ENCODE data around the gene APMAP.

DNA sequence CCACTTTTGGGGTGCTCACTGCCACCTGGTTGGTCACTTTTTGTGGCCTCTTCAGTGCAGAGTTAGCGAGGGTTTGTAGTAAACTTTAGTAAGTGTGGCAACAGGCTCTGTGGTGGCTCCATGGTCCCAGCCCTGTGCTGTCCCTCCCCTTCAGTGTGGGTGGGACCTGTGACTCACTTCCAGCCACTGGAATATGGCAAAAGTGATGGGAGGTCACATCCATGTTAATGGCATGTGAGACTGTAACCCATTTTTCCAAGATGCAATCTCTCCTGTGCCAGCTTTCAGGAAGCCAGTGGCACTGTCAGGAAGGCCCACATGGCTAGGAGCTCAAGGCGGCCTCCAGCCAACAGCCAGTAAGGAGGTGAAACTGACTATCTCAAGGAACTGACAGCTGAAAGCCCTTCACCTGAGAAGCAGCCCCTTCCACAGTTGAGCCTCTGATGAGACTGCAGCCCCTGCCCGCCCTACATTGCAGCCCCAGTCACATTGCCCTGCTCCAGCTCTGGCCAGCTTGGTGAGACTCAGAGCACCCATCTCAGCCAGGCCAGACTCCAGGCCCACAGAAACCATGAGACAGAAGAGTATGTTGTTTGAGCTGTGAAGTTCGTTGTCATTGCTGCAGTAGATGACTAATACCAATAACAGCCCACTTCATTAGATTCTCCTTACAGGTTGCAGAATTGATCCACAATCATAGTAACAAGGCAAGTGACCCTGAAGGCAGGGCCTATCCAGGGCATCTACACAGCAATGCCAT, 56.6 kb downstream of the APMAP start:
- TF ChIP-seq, protein P1, sequence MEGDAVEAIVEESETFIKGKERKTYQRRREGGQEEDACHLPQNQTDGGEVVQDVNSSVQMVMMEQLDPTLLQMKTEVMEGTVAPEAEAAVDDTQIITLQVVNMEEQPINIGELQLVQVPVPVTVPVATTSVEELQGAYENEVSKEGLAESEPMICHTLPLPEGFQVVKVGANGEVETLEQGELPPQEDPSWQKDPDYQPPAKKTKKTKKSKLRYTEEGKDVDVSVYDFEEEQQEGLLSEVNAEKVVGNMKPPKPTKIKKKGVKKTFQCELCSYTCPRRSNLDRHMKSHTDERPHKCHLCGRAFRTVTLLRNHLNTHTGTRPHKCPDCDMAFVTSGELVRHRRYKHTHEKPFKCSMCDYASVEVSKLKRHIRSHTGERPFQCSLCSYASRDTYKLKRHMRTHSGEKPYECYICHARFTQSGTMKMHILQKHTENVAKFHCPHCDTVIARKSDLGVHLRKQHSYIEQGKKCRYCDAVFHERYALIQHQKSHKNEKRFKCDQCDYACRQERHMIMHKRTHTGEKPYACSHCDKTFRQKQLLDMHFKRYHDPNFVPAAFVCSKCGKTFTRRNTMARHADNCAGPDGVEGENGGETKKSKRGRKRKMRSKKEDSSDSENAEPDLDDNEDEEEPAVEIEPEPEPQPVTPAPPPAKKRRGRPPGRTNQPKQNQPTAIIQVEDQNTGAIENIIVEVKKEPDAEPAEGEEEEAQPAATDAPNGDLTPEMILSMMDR (IDR thresholded peaks at IDR 0.05), result no peak
- no peak for TF ChIP-seq ZFX (IDR thresholded peaks at IDR 0.05; ENCODE audit: borderline replicate concordance)

Measured in 22Rv1 (cell line).